HG03280 (cell line): Measurements from ENCODE around the gene SCTR.

Experiments
- ATAC-seq: cut with Tn5 transposase; IDR thresholded peaks from one replicate; pipeline ENCODE4 v1.9.1; 2021; ENCODE audit warnings: mild to moderate bottlenecking, moderate library complexity; ENCODE audit not compliant: unreplicated experiment

SCTR gene

GRCh38 chr2:119488245-119489214, 35.8 kb downstream of the SCTR start:
- no peak for ATAC-seq

- ATAC-seq: no peak
Observed at GRCh38 chr2:119487434-119488244, 36.6 kb downstream of the SCTR start.

DNA sequence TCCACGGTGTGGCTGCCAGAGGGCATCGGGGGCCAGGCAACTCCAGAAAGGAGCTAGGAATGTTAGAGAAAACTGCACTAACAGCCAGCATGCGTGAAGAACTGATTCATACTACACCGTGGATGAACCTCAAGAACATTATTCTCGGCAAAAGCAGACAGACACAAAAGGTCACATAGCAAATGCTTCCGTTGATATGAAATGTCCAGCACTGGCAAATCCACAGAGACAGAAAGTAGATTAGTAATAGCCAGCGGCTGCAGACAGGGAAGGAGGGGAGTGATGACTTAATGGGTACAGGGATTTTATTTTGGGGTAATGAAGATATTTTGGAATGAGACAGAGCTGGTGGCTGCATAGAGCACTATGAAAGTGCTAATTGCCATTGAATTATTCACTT, 37.4 kb downstream of the SCTR start:
- ATAC-seq: no peak

- no peak for ATAC-seq
Observed at GRCh38 chr2:119486196-119486827, 38.0 kb downstream of the SCTR start.

- no peak for ATAC-seq
Observed at GRCh38 chr2:119485336-119486110, 38.8 kb downstream of the SCTR start.

DNA sequence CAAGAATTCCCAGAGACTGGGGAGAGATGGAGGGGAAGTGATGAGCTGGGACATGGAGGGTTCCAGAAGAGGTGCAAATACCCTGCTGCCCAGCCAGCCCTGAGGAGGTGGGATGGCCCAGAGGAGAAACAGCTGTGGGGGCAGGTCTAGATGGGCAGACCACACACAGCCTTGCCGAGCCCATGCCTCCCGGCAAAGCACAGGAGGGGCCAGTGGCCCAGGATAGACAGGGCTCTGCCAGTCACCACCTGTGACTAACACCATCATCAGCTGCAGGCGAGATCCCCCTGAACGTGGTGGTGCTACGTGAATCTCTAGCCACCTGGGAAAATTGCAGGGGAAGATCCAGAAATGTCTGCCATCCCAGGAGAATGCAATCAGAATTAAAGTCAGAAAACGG, 39.4 kb downstream of the SCTR start:
- no peak for ATAC-seq

GRCh38 chr2:119483896-119484718, 40.2 kb downstream of the SCTR start:
- no peak for ATAC-seq

- ATAC-seq: no peak
Observed at GRCh38 chr2:119483395-119483753, 40.9 kb downstream of the SCTR start.

DNA sequence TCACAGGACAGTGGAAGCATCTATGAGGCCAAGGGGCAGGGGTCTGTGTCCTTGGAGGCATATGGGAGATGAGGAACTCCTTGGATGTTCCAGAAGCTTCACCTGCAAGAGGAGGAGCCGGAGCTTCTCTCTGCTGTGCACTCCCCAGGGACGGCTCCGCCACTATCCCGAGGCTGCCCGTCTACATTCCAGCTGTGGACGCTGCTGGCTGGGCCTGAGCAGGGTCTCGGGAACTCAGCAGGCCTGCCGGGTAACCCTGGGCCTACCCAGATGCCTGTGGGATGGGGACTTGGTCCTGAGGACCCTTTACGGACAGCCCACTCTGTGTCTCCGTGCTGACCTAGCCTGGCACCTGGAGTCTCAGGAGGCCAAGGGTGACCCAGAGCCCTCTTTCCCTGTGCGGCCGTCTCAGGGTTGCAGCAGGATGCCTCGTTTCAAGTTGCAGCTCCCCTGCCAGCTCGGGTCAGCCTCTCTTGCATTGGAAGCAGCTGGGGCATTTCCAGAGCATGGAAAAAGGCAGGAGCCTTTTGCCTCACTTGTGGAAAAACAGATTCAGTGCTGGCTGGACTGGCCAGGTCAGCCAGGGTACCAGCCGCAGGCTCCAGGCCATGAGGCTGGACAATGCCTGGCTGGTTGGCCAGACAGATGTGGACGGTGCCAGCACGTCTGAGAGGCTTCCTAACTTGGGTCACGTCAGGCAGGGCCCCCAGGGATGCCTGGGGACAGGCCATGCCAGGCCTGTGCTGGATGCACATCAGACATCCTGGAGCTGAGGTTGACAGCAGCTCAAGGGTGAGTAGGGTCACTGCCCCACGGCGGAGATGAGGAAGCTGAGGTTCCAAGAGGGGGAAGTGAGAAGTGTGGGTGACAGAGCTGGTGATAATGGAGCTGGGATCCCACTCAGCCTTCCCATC, 41.5 kb downstream of the SCTR start:
- no peak for ATAC-seq

- ATAC-seq: no peak
Observed at GRCh38 chr2:119481501-119482455, 42.5 kb downstream of the SCTR start.

GRCh38 chr2:119480718-119481142, 43.6 kb downstream of the SCTR start:
- no peak for ATAC-seq

GRCh38 chr2:119480184-119480583, 44.1 kb downstream of the SCTR start:
- no peak for ATAC-seq

DNA sequence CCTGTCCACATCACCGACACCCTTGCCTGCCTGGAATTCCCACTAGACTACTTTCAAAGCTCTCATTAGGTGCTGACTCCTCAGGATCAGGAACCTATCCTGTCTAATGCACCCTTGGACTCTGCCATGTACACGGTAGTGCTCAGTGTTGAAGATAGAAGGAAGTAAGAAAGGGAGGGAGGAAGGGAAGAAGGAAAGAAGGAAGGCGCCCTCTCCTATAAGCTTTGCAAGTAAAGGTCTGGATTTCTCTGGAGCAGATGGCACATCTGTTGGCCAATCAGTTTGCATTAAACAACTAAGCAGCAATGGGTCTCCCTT, 45.3 kb downstream of the SCTR start:
- ATAC-seq: no peak

DNA sequence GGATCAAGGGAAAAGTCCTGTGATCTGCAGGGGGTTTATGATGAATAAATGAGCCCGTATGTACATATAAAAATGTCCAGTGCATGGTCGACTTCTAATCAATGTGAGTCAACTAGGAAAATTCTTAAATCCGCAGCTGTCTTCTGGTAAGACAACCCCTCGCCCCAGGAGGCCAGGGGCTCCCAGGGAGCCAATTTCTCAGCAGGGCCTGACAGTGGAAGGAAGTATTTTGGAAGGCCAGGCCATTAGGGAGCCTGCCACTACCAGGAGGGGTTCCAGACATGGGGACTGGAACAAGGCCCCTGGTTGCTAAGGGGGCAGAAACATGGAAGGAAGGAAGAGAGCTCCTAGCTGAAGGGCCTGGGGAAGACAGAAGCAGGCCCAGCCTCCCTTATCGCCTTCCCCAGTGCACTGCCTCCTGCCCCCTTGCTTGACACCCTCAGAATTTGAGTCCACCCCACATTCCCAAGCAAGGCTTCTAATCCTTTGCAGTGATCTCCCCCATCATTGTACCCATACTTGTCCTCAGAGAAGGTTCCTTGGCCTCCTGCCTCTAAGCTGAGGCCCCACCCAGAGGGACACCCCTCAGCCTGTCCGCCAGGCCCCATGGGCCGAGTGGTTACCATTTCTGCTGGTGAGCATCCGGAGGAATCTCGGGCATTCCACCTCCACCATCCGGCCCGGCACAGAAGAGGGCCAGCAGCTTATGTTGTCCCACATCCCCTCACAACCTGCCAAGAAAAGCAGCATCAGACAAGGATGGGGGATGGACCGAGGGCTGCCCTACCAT, 45.9 kb downstream of the SCTR start:
- ATAC-seq: no peak

GRCh38 chr2:119477113-119477505, 47.2 kb downstream of the SCTR start:
- no peak for ATAC-seq

- ATAC-seq: peak; percentile 74
Observed at GRCh38 chr2:119476301-119477112, 47.8 kb downstream of the SCTR start.
